GM12878 (cell line): ENCODE results near the gene UBE2J2.

Experiments used
- BRCA1 ChIP-seq: IDR thresholded peaks from 2 replicates; pipeline ENCODE4 v1.6.1; 2011; ENCODE audit warnings: low read depth, low read length, improper control_type of control experiment
- CTCF ChIP-seq, 3 experiments: IDR thresholded peaks in 2 of 3; conservative IDR thresholded peaks in 1 of 3; 2 replicates each; pipeline ENCODE4 v1.5.1; 2011; ENCODE audit warnings: low read depth in 3 of 3, low read length in 3 of 3, mild to moderate bottlenecking in 3 of 3, control low read depth in 2 of 3, moderate library complexity in 2 of 3, inconsistent platforms in 1 of 3, mixed read lengths in 1 of 3; ENCODE audit not compliant: control insufficient read depth in 2 of 3, insufficient read depth in 1 of 3; ENCODE audit errors: extremely low read depth in 1 of 3
- NFYB ChIP-seq: IDR thresholded peaks from 2 replicates; pipeline ENCODE4 v1.6.1; 2011; ENCODE audit warnings: low read depth, mild to moderate bottlenecking, low read length, improper control_type of control experiment, moderate library complexity; ENCODE audit not compliant: insufficient read depth
- NRF1 ChIP-seq: conservative IDR thresholded peaks from 2 replicates; pipeline ENCODE4 v1.6.1; 2011; ENCODE audit warnings: mild to moderate bottlenecking, low read depth, low read length, improper control_type of control experiment
- RAD21 ChIP-seq: IDR thresholded peaks from 2 replicates; pipeline ENCODE4 v1.6.1; 2011; ENCODE audit warnings: mild to moderate bottlenecking, low read depth, low read length, moderate library complexity; ENCODE audit not compliant: insufficient read depth
- RCOR1 ChIP-seq: conservative IDR thresholded peaks from 2 replicates; pipeline ENCODE4 v1.6.1; 2012; ENCODE audit warnings: low read depth, low read length, improper control_type of control experiment
- SKIL ChIP-seq: fragments of 450-650 bp; IDR thresholded peaks from 2 replicates; pipeline ENCODE4 v1.6.1; 2017; ENCODE audit warnings: mild to moderate bottlenecking, low read depth, inconsistent platforms; ENCODE audit not compliant: poor library complexity, severe bottlenecking
- SMAD1 ChIP-seq: fragments of 450-650 bp; IDR thresholded peaks from 2 replicates; pipeline ENCODE4 v1.6.1; 2018; ENCODE audit warnings: mild to moderate bottlenecking, low read depth; ENCODE audit not compliant: partially characterized antibody
- TAF1 ChIP-seq: IDR thresholded peaks from 2 replicates; pipeline ENCODE4 v1.6.1; 2011; ENCODE audit warnings: mild to moderate bottlenecking, low read depth, low read length, borderline replicate concordance
- TCF12 ChIP-seq: IDR thresholded peaks from 2 replicates; pipeline ENCODE4 v1.6.1; 2011; ENCODE audit warnings: low read depth, mild to moderate bottlenecking, low read length
- ZBTB33 ChIP-seq: fragments of 450-650 bp; IDR thresholded peaks from 2 replicates; pipeline ENCODE4 v1.6.1; 2017; ENCODE audit warnings: mild to moderate bottlenecking

DNA sequence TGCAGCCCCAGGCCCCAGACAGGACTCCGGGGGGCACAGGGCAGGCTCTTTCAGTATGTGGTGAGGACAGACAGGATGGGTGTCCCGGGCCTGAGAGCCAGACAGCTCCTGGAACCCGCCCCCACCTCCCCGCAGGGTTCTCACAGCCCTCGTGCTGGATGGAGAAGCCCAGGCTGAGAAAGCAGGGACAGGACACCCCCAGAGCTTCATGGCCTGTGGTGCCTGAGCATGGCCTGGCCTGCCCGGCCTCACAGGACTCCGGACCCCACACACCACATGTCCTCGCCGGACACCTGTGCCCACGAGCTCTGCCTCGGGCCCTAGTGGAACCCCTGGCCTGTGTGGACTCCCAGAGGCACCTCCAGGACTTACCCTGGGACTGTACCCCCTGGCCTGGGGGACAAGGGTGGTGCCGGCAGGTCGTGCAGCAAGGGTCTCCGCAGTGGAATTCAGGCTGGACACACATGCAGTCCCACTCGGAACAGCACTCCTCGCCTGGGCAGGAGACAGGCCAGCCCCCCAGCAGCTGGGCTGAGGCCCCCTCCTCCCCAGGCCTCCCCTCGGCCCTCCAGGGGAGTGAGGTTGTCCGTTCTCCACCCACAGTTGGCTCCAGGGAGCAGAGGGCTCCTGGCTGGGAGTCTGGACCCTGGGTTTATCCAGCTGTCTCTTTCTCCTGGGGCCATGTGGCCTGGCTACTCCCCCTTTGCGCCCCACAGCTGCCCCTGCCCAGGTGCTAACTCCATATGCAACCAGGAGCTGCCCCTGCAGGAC lies 68.5 kb downstream of the UBE2J2 start:
- no peak for TF ChIP-seq TAF1
- no peak for TF ChIP-seq CTCF (IDR thresholded peaks at IDR 0.05 in 2 of 3, conservative IDR thresholded peaks at IDR 0.05 in 1 of 3; ENCODE audit: control insufficient read depth in 2 of 3, extremely low read depth in 1 of 3, insufficient read depth in 1 of 3, low read depth in 3 of 3, low read length in 3 of 3)
- no peak for TF ChIP-seq SMAD1
- no peak for TF ChIP-seq RCOR1
- no peak for TF ChIP-seq TCF12
- no peak for TF ChIP-seq SKIL
- no peak for TF ChIP-seq NFYB
- TF ChIP-seq BRCA1: no peak
- TF ChIP-seq NRF1: no peak
- no peak for TF ChIP-seq RAD21
- TF ChIP-seq ZBTB33: no peak
